GM12878 (cell line): ENCODE results near the gene ANP32E. TPM values are rescaled to one million over a fixed set of nuclear protein-coding genes. Genes with fewer than 3 reads are reported as not detected.
A peak's percentile ranks its signal among the peaks of the same experiment; 100 is the strongest.

Source experiments
- ATAC-seq: fragments of 200-7000 bp; cut with Tn5 transposase; 3 replicates; pipeline ENCODE4 v1.9.1; 2020; ENCODE audit warnings: mild to moderate bottlenecking, moderate library complexity
- BruUV-seq: library from RNA; stranded (reverse); fragments of 400-500 nt; replicated peaks from 2 replicates; lab custom pipeline; 2021; lab: Mats Ljungman, UMichigan
- CTCF ChIA-PET: fragments of 300-600 bp; sonication (Branson Sonifier 250); formaldehyde crosslinking; extraction: SDS; loops from one replicate; lab custom pipeline; 2021; ENCODE audit warnings: inconsistent platforms; lab: Yijun Ruan, JAX
- POLR2A ChIA-PET: fragments of 350-600 bp; formaldehyde crosslinking; extraction: SDS; loops from one replicate; lab custom pipeline; 2021; ENCODE audit warnings: inconsistent platforms; lab: Charles Lee
- RAD21 ChIA-PET: fragments of 300-600 bp; sonication (Branson Sonifier 250); formaldehyde crosslinking; loops from one replicate; lab custom pipeline; 2023; ENCODE audit warnings: antibody characterized with exemption; ENCODE audit not compliant: unreplicated experiment; lab: Charles Lee
- SMC1A ChIA-PET: fragments of 300-600 bp; sonication (Branson Sonifier 250); formaldehyde crosslinking; loops from one replicate; lab custom pipeline; 2023; ENCODE audit not compliant: unreplicated experiment, uncharacterized antibody; lab: Charles Lee
- DNase-seq: peaks from one replicate; pipeline ENCODE4 v3.0.0-alpha.2; 2011; ENCODE audit warnings: low read depth, low spot score
- FAIRE-seq: peaks from 3 replicates; lab custom pipeline; 2011; peaks lifted over from hg19 to GRCh38; lab: Jason Lieb, UNC
- H2AFZ ChIP-seq: 2 replicates; pipeline ENCODE4 v1.6.0; 2011; ENCODE audit warnings: low read depth, low read length, control low read depth; ENCODE audit not compliant: control insufficient read depth
- H3K27ac ChIP-seq: 2 replicates; pipeline ENCODE4 v1.5.1; 2011; ENCODE audit warnings: control low read depth; ENCODE audit not compliant: control insufficient read depth, insufficient read depth
- H3K27me3 ChIP-seq, 2 experiments: replicated peaks in 1 of 2; 2 replicates each; pipeline versions ENCODE4 v1.6.0 to v1.6.1; 2011; ENCODE audit warnings: low read length in 1 of 2; ENCODE audit not compliant: control insufficient read depth in 2 of 2, insufficient read depth in 2 of 2
- H3K36me3 ChIP-seq, 2 experiments: 2 replicates each; pipeline ENCODE4 v1.5.1; 2011; ENCODE audit warnings: low read length in 1 of 2; ENCODE audit not compliant: control insufficient read depth in 2 of 2, insufficient read depth in 2 of 2
- H3K4me1 ChIP-seq: 2 replicates; pipeline ENCODE4 v1.6.1; 2011; ENCODE audit warnings: mild to moderate bottlenecking, low read length, moderate library complexity, mixed read lengths; ENCODE audit not compliant: control insufficient read depth, insufficient read depth
- H3K4me2 ChIP-seq: 2 replicates; pipeline ENCODE4 v1.6.0; 2011; ENCODE audit warnings: control low read depth; ENCODE audit not compliant: control insufficient read depth, insufficient read depth
- H3K4me3 ChIP-seq: fragments of 200-600 bp; sonication (generic); 2 replicates; pipeline ENCODE4 v1.5.1; 2016
- H3K79me2 ChIP-seq: 2 replicates; pipeline ENCODE4 v1.6.0; 2011; ENCODE audit warnings: low read length; ENCODE audit not compliant: control insufficient read depth, insufficient read depth
- H3K9ac ChIP-seq: 2 replicates; pipeline ENCODE4 v1.8.0; 2011; ENCODE audit warnings: low read length, control low read depth, mixed read lengths; ENCODE audit not compliant: control insufficient read depth, insufficient read depth
- H3K9me3 ChIP-seq: replicated peaks from 3 replicates; pipeline ENCODE4 v1.5.1; 2011; ENCODE audit warnings: mild to moderate bottlenecking, low read length; ENCODE audit not compliant: control insufficient read depth, insufficient read depth
- H4K20me1 ChIP-seq: 2 replicates; pipeline ENCODE4 v1.6.0; 2011; ENCODE audit not compliant: control insufficient read depth, insufficient read depth
- PBX3 ChIP-seq: IDR thresholded peaks from 2 replicates; pipeline ENCODE4 v1.6.1; 2011; ENCODE audit warnings: mild to moderate bottlenecking, low read depth, low read length, moderate library complexity; ENCODE audit not compliant: insufficient replicate concordance
- SPI1 ChIP-seq: IDR thresholded peaks from 2 replicates; pipeline ENCODE4 v1.6.1; 2011; ENCODE audit warnings: low read depth, mild to moderate bottlenecking, low read length, moderate library complexity, borderline replicate concordance; ENCODE audit not compliant: insufficient read depth
- USF1 ChIP-seq: IDR thresholded peaks from 2 replicates; pipeline ENCODE4 v1.6.1; 2011; ENCODE audit warnings: borderline replicate concordance, low read depth, mild to moderate bottlenecking, moderate library complexity, mixed read lengths, low read length; ENCODE audit not compliant: insufficient read depth; ENCODE audit errors: extremely low read length
- WGBS: methylation state at CpG from one replicate; pipeline ENCODE4 v1.1.6; 2016; ENCODE audit warnings: low lambda C conversion rate; ENCODE audit not compliant: insufficient replicate concordance, insufficient coverage; ENCODE audit errors: missing lambda C conversion rate; 5-methylcytosine and 5-hydroxymethylcytosine counted together
- in situ Hi-C: fragments of 300-500 bp; cut with MboI; formaldehyde crosslinking; loops from 9 replicates; pipeline ENCODE4 v1.14.3; 2018; ENCODE audit warnings: mixed read lengths
- intact Hi-C: fragments of 100-400 bp; cut with micrococcal nuclease; formaldehyde crosslinking; loops from one replicate; pipeline ENCODE4 v1.14.2; 2022; ENCODE audit not compliant: unreplicated experiment
- polyA plus RNA-seq, 11 experiments: library from polyadenylated mRNA; depleted of rRNA in 4 of 11; unstranded in 6 of 11; stranded (reverse) in 5 of 11; fragments of >200 nt; fragmentation: Nextera tagmentation in 4 of 11; fragmentation: Illumina TruSeq in 1 of 11; extraction: Ambion mirVana in 4 of 11; extraction: Trizol in 1 of 11; gene quantifications; 1 replicate in 1 of 11; 2 replicates in 10 of 11; pipeline versions ENCODE4 v1.2.1 to v1.2.3, GENCODE V29; 2011 to 2016; ENCODE audit warnings: inconsistent platforms in 2 of 11, missing spikeins in 2 of 11, low read depth in 1 of 11
- total RNA-seq, 4 experiments: library from RNA; depleted of rRNA in 3 of 4; stranded (reverse); fragments of >200 nt in 3 of 4; fragmentation: Illumina TruSeq in 1 of 4; extraction: Trizol in 1 of 4; gene quantifications; 2 replicates each; pipeline versions ENCODE4 v1.2.1 to v1.2.3, GENCODE V29; 2013 to 2021
- TF ChIP-seq, protein P1 (sequence below): fragments of 450-650 bp; IDR thresholded peaks from 2 replicates; pipeline ENCODE4 v1.6.1; 2016; ENCODE audit warnings: mild to moderate bottlenecking

Gene ANP32E
- total and polyA plus RNA-seq, 10 of the 15 experiments (the other 5 are each of a cell fraction or from before 2014, with no cell fraction given), result 59.2 to 250 (median 121) TPM

- TF ChIP-seq PBX3, result no peak
- no peak for TF ChIP-seq USF1
Measured at GRCh38 chr1:150185481-150185880, 50.4 kb downstream of the ANP32E start (continued).

GRCh38 chr1:150183061-150183460 is 52.9 kb downstream of the ANP32E start:
- Histone ChIP-seq H3K4me2 (no peak overlapping the region), H3K36me3 (no peaks in the 10 kb centered on the region), H3K4me1 (peaks cover 4% of the 10 kb centered on the region), H2AFZ (no peak overlapping the region), H3K27ac (no peak overlapping the region)
- BruUV-seq, result no TSS peak
- CTCF ChIA-PET, result interaction anchor here (1.2 to 1.5 kb wide), 2 partner anchors 13 to 221 kb away, joined by 3 to 4 read pairs; no protein-coding TSS in a partner anchor
- peak; percentile 9; the same call in 1 of the 2 replicates for TF ChIP-seq SPI1
- TF ChIP-seq, protein P1, sequence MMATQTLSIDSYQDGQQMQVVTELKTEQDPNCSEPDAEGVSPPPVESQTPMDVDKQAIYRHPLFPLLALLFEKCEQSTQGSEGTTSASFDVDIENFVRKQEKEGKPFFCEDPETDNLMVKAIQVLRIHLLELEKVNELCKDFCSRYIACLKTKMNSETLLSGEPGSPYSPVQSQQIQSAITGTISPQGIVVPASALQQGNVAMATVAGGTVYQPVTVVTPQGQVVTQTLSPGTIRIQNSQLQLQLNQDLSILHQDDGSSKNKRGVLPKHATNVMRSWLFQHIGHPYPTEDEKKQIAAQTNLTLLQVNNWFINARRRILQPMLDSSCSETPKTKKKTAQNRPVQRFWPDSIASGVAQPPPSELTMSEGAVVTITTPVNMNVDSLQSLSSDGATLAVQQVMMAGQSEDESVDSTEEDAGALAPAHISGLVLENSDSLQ, result no peak
- TF ChIP-seq, all 136 proteins: peak for 1
- no peak for FAIRE-seq
- no peak for DNase-seq
- H4K20me1 ChIP-seq, result no peaks in the 10 kb centered on the region
- no peaks in the 10 kb centered on the region for H3K27me3 ChIP-seq
- no peak overlapping the region for H3K4me3 ChIP-seq
- POLR2A ChIA-PET, result interaction anchor here (0.9 kb wide), 1 partner anchor 216 kb away, joined by 4 read pairs; no protein-coding TSS in a partner anchor
- ATAC-seq, result no peak
- intact Hi-C loops (no loop called here), in situ Hi-C loops (no loop called here)
- H3K79me2 ChIP-seq, result no peaks in the 10 kb centered on the region
- SMC1A ChIA-PET, result interaction anchor here (1.0 to 1.3 kb wide), 2 partner anchors 106 to 110 kb away, joined by 3 to 6 read pairs; no protein-coding TSS in a partner anchor
- WGBS, result 33% methylated on average over 3 of the region's 3 CpGs
- H3K9ac ChIP-seq, result no peak overlapping the region
- no peaks in the 10 kb centered on the region for H3K9me3 ChIP-seq
- RAD21 ChIA-PET, result interaction anchor here (1.2 kb wide), 1 partner anchor 110 kb away, joined by 4 read pairs; no protein-coding TSS in a partner anchor
